Keratinocyte (primary cell): ENCODE results near the gene KRT78. TPM values are rescaled to one million over a fixed set of nuclear protein-coding genes. Genes with fewer than 3 reads are reported as not detected.

ENCODE experiments used
- DNase-seq: peaks from one replicate; pipeline ENCODE4 v3.0.0-alpha.2; 2011; ENCODE audit warnings: low read depth, missing footprints, low spot score
- FAIRE-seq: peaks from 2 replicates; lab custom pipeline; 2011; peaks lifted over from hg19 to GRCh38; lab: Jason Lieb, UNC
- H2AFZ ChIP-seq: 2 replicates; pipeline ENCODE4 v1.6.0; 2012; ENCODE audit warnings: low read length, control low read depth, inconsistent platforms; ENCODE audit not compliant: control insufficient read depth
- H3K27ac ChIP-seq: 2 replicates; pipeline ENCODE4 v1.5.1; 2011; ENCODE audit warnings: low read length; ENCODE audit not compliant: control insufficient read depth, insufficient read depth
- H3K27me3 ChIP-seq: 3 replicates; pipeline ENCODE4 v1.6.0; 2011; ENCODE audit warnings: low read length; ENCODE audit not compliant: control insufficient read depth, insufficient read depth; ENCODE audit errors: extremely low read depth
- H3K36me3 ChIP-seq, 2 experiments: 2 replicates in 1 of 2; 3 replicates in 1 of 2; pipeline ENCODE4 v1.5.1; 2011; ENCODE audit warnings: low read length in 2 of 2, mild to moderate bottlenecking in 1 of 2; ENCODE audit not compliant: control insufficient read depth in 2 of 2, insufficient read depth in 2 of 2; ENCODE audit errors: extremely low read depth in 1 of 2
- H3K4me1 ChIP-seq: 3 replicates; pipeline ENCODE4 v1.5.1; 2011; ENCODE audit warnings: low read length; ENCODE audit not compliant: control insufficient read depth, insufficient read depth; ENCODE audit errors: extremely low read depth
- H3K4me2 ChIP-seq: 3 replicates; pipeline ENCODE4 v1.6.0; 2011; ENCODE audit warnings: low read depth, low read length; ENCODE audit not compliant: control insufficient read depth, insufficient read depth; ENCODE audit errors: extremely low read depth
- H3K4me3 ChIP-seq, 3 experiments: fragments of 200-600 bp in 1 of 3; sonication (generic) in 1 of 3; 2 replicates in 2 of 3; 3 replicates in 1 of 3; pipeline ENCODE4 v1.5.1; 2011 to 2016; ENCODE audit warnings: low read length in 3 of 3, mild to moderate bottlenecking in 3 of 3, control low read depth in 2 of 3, inconsistent platforms in 1 of 3, low read depth in 1 of 3, mixed read lengths in 1 of 3, mixed run types in 1 of 3, moderate library complexity in 1 of 3; ENCODE audit not compliant: control insufficient read depth in 2 of 3, insufficient read depth in 2 of 3; ENCODE audit errors: extremely low read depth in 1 of 3
- H3K79me2 ChIP-seq: 2 replicates; pipeline ENCODE4 v1.6.0; 2012; ENCODE audit warnings: low read length; ENCODE audit not compliant: control insufficient read depth, insufficient read depth
- H3K9ac ChIP-seq: 3 replicates; pipeline ENCODE4 v1.6.0; 2011; ENCODE audit warnings: low read length; ENCODE audit not compliant: control insufficient read depth, insufficient read depth; ENCODE audit errors: extremely low read depth
- H3K9me1 ChIP-seq: 3 replicates; pipeline ENCODE4 v1.6.0; 2011; ENCODE audit warnings: low read length; ENCODE audit not compliant: control insufficient read depth, insufficient read depth; ENCODE audit errors: extremely low read depth
- H3K9me3 ChIP-seq: 2 replicates; pipeline ENCODE4 v1.5.1; 2012; ENCODE audit warnings: low read depth, low read length; ENCODE audit not compliant: control insufficient read depth
- H4K20me1 ChIP-seq: 3 replicates; pipeline ENCODE4 v1.6.0; 2011; ENCODE audit warnings: low read length; ENCODE audit not compliant: control insufficient read depth, insufficient read depth; ENCODE audit errors: extremely low read depth
- CTCF ChIP-seq, 3 experiments: IDR thresholded peaks in 1 of 3; conservative IDR thresholded peaks in 1 of 3; optimal IDR thresholded peaks in 1 of 3; 2 replicates in 2 of 3; 3 replicates in 1 of 3; pipeline versions ENCODE3 to v1.5.1; 2011; ENCODE audit warnings: low read length in 3 of 3, mild to moderate bottlenecking in 3 of 3, moderate library complexity in 2 of 3, control low read depth in 1 of 3, inconsistent platforms in 1 of 3; ENCODE audit not compliant: insufficient read depth in 2 of 3; ENCODE audit errors: extremely low read depth in 1 of 3
- EZH2 ChIP-seq: IDR thresholded peaks from one replicate; pipeline ENCODE4 v1.6.1; 2012; ENCODE audit warnings: inconsistent platforms, mild to moderate bottlenecking, low read length, moderate library complexity
- dilution Hi-C: fragments of 300-500 bp; cut with MboI; formaldehyde crosslinking; loops from one replicate; pipeline ENCODE4 v1.7.0; 2020; ENCODE audit warnings: low sequenced_read_pairs; ENCODE audit not compliant: extremely low pct_ligation_motif_present
- polyA minus RNA-seq, 3 experiments: library from RNA; depleted of rRNA, polyadenylated mRNA; stranded (reverse); fragments of >200 nt; gene quantifications; 1 replicate in 1 of 3; 2 replicates in 1 of 3; 3 replicates in 1 of 3; pipeline ENCODE4 v1.2.3, GENCODE V29; 2011
- polyA plus RNA-seq, 5 experiments: library from polyadenylated mRNA; depleted of rRNA in 3 of 5; stranded (reverse) in 3 of 5; stranded (forward) in 1 of 5; unstranded in 1 of 5; fragments of >200 nt; gene quantifications; 1 replicate in 1 of 5; 2 replicates in 3 of 5; 3 replicates in 1 of 5; pipeline versions ENCODE4 v1.2.1 to v1.2.3, GENCODE V29; 2011 to 2012; ENCODE audit warnings: missing spikeins in 2 of 5, low read depth in 1 of 5, low replicate concordance in 1 of 5

KRT78 gene
- 0.49 to 1.7 TPM (median 0.96 TPM) in 3 replicates for polyA plus RNA-seq
- 39.4 TPM for polyA plus RNA-seq (2011; ENCODE audit: low read depth)
- 0.87 and 0.90 TPM in 2 replicates for polyA plus RNA-seq (2011; cell fraction: cytosol; rRNA removed)
- 1.4 and 2.9 TPM in 2 replicates for polyA plus RNA-seq (2011; cell fraction: nucleus; rRNA removed)
- polyA plus RNA-seq (2012; ENCODE audit: low replicate concordance) = 0.80 and 78.3 TPM in 2 replicates
- polyA minus RNA-seq = 0.66 to 4.6 TPM (median 0.77 TPM) in 3 replicates
- not detected for polyA minus RNA-seq (2011; cell fraction: cytosol; rRNA and poly(A)+ RNA removed)
- polyA minus RNA-seq (2011; cell fraction: nucleus; rRNA and poly(A)+ RNA removed) = 1.5 and 3.5 TPM in 2 replicates

GRCh38 chr12:52848661-52849255 lies at the start of gene KRT78:
Gene KRT78 (minus strand): TSS chr12:52848994. CDS start chr12:52848930, 64 bp downstream.
- dilution Hi-C loops = no loop called here
- Histone ChIP-seq H3K36me3 (no peaks in the 10 kb centered on the region), H3K27ac (no peak within 1 kb of the TSS), H3K79me2 (no peaks in the 10 kb centered on the region), H3K9me3 (no peaks in the 10 kb centered on the region), H4K20me1 (no peaks in the 10 kb centered on the region), H3K4me2 (no peak within 1 kb of the TSS), H3K27me3 (peaks cover 15% of the 10 kb centered on the region), H2AFZ (no peak within 1 kb of the TSS), H3K9ac (no peak within 1 kb of the TSS), H3K4me3 (no peak within 1 kb of the TSS), H3K4me1 (peaks cover 4% of the 10 kb centered on the region), H3K9me1 (no peaks in the 10 kb centered on the region)
- no peak for FAIRE-seq
- TF ChIP-seq EZH2 = no peak
- TF ChIP-seq CTCF (optimal IDR thresholded peaks at IDR 0.05 in 1 of 3, IDR thresholded peaks at IDR 0.05 in 1 of 3, conservative IDR thresholded peaks at IDR 0.05 in 1 of 3; ENCODE audit: extremely low read depth in 1 of 3, insufficient read depth in 2 of 3, low read length in 3 of 3) = no peak
- no peak for DNase-seq

GRCh38 chr12:52896190-52897100 lies 47.7 kb upstream of the KRT78 start:
- H3K9me3 ChIP-seq = no peaks in the 10 kb centered on the region
- no peak overlapping the region for H3K4me2 ChIP-seq
- H4K20me1 ChIP-seq = no peaks in the 10 kb centered on the region
- FAIRE-seq = no peak
- peaks cover 7 to 29% of the 10 kb centered on the region in 2 experiments for H3K36me3 ChIP-seq
- no peak for DNase-seq
- no peaks in the 10 kb centered on the region for H3K79me2 ChIP-seq
- no peak overlapping the region for H3K27ac ChIP-seq
- no peaks in the 10 kb centered on the region for H3K4me1 ChIP-seq
- H3K4me3 ChIP-seq = no peak overlapping the region
- H3K27me3 ChIP-seq = no peaks in the 10 kb centered on the region
- H3K9me1 ChIP-seq = no peaks in the 10 kb centered on the region
- dilution Hi-C loops = no loop called here
- TF ChIP-seq EZH2 = no peak
- TF ChIP-seq CTCF (optimal IDR thresholded peaks at IDR 0.05 in 1 of 3, IDR thresholded peaks at IDR 0.05 in 1 of 3, conservative IDR thresholded peaks at IDR 0.05 in 1 of 3; ENCODE audit: extremely low read depth in 1 of 3, insufficient read depth in 2 of 3, low read length in 3 of 3) = no peak
- no peak overlapping the region for H2AFZ ChIP-seq
- H3K9ac ChIP-seq = no peak overlapping the region
